ENCODE measurements around the gene DSN1.

DNA sequence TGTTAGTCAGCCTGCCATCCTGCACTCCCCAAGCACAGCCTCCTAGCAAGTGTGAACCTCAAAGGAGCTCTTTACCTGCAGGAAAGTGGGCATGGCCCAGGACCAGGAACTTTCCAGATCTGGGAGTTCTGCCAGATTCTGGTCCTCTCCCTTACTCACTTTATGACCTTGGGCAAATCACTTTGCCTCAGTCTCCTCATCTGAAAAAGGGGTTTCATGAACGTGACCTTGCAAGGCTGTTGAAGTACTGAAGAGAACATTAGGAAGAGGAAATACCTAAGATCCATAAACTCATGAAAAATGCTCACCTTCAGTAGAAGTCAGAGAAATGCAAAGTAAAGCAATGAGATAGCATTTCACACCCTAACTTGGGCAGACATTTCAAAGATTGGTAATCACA lies 26.8 kb upstream of the DSN1 start:
- no peak for TF ChIP-seq EZH2phosphoT487 (IDR thresholded peaks at IDR 0.05; ENCODE audit: borderline replicate concordance, low read length)
- TF ChIP-seq, protein P1, sequence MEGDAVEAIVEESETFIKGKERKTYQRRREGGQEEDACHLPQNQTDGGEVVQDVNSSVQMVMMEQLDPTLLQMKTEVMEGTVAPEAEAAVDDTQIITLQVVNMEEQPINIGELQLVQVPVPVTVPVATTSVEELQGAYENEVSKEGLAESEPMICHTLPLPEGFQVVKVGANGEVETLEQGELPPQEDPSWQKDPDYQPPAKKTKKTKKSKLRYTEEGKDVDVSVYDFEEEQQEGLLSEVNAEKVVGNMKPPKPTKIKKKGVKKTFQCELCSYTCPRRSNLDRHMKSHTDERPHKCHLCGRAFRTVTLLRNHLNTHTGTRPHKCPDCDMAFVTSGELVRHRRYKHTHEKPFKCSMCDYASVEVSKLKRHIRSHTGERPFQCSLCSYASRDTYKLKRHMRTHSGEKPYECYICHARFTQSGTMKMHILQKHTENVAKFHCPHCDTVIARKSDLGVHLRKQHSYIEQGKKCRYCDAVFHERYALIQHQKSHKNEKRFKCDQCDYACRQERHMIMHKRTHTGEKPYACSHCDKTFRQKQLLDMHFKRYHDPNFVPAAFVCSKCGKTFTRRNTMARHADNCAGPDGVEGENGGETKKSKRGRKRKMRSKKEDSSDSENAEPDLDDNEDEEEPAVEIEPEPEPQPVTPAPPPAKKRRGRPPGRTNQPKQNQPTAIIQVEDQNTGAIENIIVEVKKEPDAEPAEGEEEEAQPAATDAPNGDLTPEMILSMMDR (IDR thresholded peaks at IDR 0.05; ENCODE audit: low read depth, low read length, poor library complexity, severe bottlenecking), result no peak

Data from DOHH2 (cell line).